GM21786 (cell line): ENCODE results near the gene KAT6B.
A peak's percentile ranks its signal among the peaks of the same experiment; 100 is the strongest.

Experiments
- ATAC-seq: cut with Tn5 transposase; IDR thresholded peaks from one replicate; pipeline ENCODE4 v1.9.1; 2021; ENCODE audit not compliant: unreplicated experiment

The KAT6B gene

GRCh38 chr10:74947781-74948401 lies 121.5 kb downstream of the KAT6B start:
- no peak for ATAC-seq

GRCh38 chr10:74949034-74949832 lies 122.8 kb downstream of the KAT6B start:
- no peak for ATAC-seq

- no peak for ATAC-seq
Observed at GRCh38 chr10:74949843-74950765, 123.7 kb downstream of the KAT6B start.

- ATAC-seq, result no peak
Observed at GRCh38 chr10:74953214-74953613, 126.8 kb downstream of the KAT6B start.

GRCh38 chr10:74955796-74956195 lies 129.4 kb downstream of the KAT6B start:
- no peak for ATAC-seq

DNA sequence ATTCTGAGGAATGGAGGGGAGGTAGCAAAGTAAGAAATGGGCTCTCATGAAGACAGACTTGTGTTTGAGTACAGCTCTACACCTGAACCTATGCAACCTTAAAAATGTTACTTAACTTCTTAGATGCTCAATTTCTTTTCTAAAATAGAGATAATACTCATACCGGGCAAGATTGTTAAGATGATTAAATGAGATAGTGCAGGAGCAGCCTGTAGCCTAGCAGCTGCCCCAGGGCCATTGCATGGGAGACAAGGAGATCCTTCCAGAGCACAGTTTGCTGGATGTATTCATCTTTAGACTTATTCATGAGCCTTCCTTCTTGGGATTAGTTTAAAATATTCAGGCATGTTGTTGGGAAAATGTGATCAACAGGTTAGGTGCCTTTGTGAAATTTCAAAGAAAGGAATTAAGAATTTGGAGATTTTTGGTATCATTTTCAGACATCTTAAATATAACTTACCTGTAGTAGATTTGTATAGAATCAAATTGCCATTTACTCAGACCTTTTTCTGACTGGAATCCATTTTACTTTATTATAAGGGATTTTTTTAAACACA lies 130.2 kb downstream of the KAT6B start:
- no peak for ATAC-seq

DNA sequence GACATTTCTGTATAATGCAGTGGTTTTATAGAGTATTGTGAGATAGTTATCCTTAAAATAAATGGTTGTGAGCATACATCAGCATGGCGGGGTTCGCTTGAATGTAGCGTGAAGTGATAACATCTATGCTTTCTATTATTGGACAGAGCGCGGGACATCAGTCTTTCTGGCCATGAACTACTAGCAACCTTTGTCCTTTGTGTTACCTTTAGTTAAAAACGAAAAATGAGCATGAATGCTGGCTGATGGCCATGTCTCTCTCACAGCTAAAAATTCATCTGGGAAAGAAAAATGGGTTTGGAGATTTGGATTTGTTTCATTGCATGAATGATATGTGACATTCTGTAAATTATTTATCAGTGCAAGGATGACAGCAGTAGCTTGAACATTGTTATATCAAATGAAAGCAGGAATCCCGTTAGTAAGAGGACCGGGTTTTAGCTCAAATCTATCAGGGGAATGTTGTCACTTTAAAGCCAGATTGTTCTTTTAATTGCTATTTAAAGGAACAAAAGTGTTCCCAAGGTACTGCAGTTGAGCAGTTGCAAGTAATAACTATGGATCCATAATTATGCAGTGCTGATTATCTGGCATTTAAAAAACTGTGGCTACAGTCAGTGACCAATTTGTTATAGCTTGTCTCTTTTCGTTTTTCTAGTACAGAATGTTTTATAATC lies 131.0 kb downstream of the KAT6B start:
- no peak for ATAC-seq

DNA sequence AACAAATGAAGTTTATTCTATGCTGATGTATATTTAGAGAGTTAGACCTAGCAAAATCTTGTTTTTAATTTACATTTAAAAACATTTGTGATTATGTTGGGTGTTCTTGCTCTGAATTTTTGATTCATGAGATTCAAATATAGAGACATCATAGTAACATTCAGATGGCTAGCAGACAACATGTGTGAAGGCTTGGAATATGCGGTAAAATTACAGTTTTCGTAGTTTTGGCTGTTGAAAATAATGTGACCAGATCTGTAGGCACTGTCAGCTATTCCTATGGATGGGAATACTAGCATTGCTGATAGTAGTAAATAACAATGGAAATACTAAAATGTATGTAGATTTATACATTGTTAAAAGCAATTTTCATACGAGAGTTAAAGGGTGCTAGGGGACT lies 131.9 kb downstream of the KAT6B start:
- ATAC-seq, result no peak

- ATAC-seq, result no peak
Observed at GRCh38 chr10:74960670-74961069, 134.3 kb downstream of the KAT6B start.

DNA sequence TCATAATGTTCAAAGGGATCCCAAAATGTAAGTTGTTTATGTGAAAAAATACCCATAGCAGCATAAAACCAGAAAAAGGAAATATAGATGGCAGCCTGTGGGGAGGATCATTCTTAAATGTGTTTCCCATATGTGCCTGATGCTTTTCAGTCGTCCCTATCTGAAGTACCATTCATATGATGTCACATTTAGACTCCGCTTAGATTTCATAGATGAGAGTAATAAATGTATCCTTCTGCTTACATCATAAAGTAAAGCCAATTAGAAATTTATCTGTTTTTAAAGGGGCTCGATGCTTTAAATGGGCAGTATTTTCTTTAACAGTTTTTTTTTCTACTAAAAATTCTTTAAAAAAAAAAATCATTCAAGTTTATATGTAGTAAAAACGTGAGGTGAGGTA lies 136.1 kb downstream of the KAT6B start:
- no peak for ATAC-seq

GRCh38 chr10:74963549-74963948 lies 137.1 kb downstream of the KAT6B start:
- ATAC-seq, result peak; percentile 80

GRCh38 chr10:74967911-74968666 lies 141.7 kb downstream of the KAT6B start:
- ATAC-seq, result no peak

GRCh38 chr10:74968667-74969061 lies 142.3 kb downstream of the KAT6B start:
- no peak for ATAC-seq

GRCh38 chr10:74969093-74969492 lies 142.7 kb downstream of the KAT6B start:
- ATAC-seq, result no peak

DNA sequence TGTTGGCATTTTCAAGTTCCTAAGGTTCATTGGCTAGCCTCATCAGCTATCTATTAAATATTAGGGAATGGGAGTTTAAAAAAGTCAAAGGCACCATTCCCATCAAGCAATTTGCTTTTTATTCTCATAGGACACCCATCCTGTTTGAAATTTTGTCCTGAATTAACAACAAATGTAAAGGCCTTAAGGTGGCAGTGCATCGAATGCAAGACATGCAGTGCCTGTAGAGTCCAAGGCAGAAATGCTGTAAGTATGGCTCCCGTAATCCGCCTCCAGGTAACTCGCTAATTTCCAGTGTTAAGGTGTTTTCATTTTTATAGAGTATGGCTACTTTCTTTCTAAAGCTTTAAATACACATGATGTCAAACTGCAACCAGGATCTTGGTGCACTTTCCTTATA lies 143.1 kb downstream of the KAT6B start:
- ATAC-seq, result no peak

- no peak for ATAC-seq
Observed at GRCh38 chr10:74973741-74974392, 147.5 kb downstream of the KAT6B start.

DNA sequence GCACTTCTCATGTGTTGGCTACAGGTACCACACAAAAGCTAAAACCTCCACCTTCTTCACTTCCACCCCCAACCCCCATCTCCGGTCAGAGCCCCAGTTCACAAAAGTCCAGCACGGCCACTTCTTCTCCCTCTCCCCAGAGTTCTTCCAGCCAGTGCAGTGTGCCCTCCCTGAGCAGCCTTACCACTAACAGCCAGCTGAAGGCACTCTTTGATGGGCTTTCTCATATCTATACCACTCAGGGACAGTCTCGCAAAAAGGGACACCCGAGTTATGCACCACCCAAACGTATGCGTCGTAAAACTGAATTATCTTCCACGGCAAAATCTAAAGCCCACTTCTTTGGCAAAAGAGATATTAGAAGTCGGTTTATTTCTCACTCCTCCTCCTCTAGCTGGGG lies 149.4 kb downstream of the KAT6B start:
- ATAC-seq, result no peak

DNA sequence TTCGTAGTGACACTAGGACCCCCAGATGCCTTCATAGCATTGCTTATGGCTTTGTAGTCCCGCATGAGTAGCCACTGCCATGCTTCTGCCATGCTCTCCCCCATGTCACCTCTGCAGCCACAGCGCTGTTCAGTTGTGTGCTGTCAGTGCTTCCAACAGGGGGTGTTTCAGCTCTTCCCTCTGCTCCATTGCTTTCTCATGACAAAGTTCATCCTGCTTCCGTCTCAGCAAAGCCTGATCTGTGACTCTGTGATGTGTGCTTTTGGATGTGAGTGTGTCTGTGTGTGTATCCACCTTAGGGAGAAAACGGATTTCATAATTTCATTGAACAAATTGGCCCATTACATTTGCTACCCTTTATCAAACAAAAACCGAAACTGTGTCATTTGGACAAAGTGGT lies 150.2 kb downstream of the KAT6B start:
- no peak for ATAC-seq

DNA sequence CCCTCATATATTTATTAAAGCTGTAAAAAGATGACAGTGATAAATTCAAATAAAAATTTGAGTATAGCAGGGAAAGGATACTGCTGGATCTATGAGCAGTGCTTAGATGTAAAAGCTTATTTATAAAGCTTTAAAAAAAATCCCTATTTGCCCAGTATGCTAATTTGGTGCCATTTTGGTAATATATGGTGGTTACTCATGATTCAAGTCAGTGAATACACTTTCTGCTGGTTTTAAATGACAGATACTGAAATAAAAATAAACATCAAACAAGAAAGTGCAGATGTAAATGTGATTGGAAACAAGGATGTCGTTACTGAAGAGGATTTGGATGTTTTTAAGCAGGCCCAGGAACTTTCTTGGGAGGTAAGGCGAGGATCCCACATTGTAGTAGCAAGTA lies 150.7 kb downstream of the KAT6B start:
- no peak for ATAC-seq
